ENCODE data around the gene SNAP25.

DNA sequence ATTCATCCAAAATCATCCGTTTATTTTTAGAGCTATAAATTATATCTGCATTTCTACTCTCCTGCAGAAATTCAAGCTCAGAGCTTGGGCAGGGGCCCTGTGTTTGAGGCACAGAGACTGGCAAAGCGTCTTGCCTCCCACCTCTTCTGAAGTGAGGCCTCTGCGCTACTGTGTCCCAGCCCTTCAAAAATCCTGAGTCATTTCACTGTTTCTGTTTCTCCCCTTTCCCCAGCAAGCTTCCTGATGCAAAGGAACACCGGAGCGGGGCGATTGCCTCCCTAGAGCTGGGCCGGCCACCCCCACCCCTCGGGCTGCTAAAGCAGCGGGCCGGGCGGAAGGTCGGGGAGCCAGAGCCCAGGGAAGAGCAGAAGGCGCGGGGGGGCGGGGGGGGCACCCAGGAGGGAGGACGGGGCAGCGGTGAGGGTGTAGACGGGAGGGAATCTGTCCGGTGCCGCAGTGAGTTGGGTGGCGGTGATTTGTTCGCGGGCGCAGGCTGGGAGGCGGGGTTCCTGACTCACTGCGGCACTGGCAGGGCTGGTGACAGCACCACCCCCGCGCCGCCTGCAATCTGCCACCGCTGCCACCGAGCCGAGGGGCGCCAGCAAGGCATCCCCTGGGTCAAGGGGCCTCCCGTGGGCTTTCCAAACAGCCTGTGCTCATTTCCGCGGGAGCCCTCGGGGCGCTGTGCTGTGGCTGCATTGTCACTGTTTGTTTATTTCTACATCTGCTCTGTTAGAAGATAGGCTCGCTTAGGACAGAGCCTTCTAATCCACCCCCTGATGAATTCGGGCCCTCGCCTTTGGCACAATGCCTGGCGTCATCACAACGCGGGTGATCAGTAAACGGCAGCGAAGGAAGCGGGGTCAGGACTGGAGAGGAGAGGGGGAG is 46.5 kb upstream of the SNAP25 start:
- TF ChIP-seq SUZ12 (IDR thresholded peaks at IDR 0.05; ENCODE audit: extremely low read depth, insufficient read depth, insufficient read length) (no peak), ZNF274 (IDR thresholded peaks at IDR 0.05; ENCODE audit: low read depth, low read length) (no peak)
